ENCODE data around the gene TRAIP.
"Not testable (repeated sequence)": the region's sequence is repeated elsewhere in the genome, so short reads cannot be mapped to it uniquely, and the experiment has no call there.

The TRAIP gene

GRCh38 chr3:49839193-49839809 lies 17.1 kb downstream of the TRAIP start:
- DNase-seq (ENCODE audit: low read depth, low spot score), result peak; percentile 12
- H3K27ac ChIP-seq, result no peak overlapping the region

- no peak for DNase-seq (ENCODE audit: low read depth, low spot score)
- H3K27ac ChIP-seq, result no peak overlapping the region
These were observed 25.0 kb downstream of the TRAIP start for GRCh38 chr3:49831341-49831740.

GRCh38 chr3:49826016-49826415 lies 30.3 kb downstream of the TRAIP start:
- DNase-seq (ENCODE audit: low read depth, low spot score), result no peak
- H3K27ac ChIP-seq, result no peak overlapping the region

- not testable (repeated sequence) for DNase-seq (ENCODE audit: low read depth, low spot score); H3K27ac ChIP-seq
These were observed 33.2 kb downstream of the TRAIP start for GRCh38 chr3:49823131-49823530.

GRCh38 chr3:49813497-49814174 lies 42.7 kb downstream of the TRAIP start, which contains the start of gene UBA7:
TSS of gene UBA7 (minus strand) at chr3:49813953. CDS start at chr3:49813787, 166 bp downstream.
- DNase-seq (ENCODE audit: low read depth, low spot score), result no peak
- no peak within 1 kb of the TSS for H3K27ac ChIP-seq

GRCh38 chr3:49812916-49813496 lies 43.4 kb downstream of the TRAIP start:
- no peak overlapping the region for H3K27ac ChIP-seq
- DNase-seq (ENCODE audit: low read depth, low spot score), result no peak

GRCh38 chr3:49807431-49808114 lies 48.8 kb downstream of the TRAIP start:
- no peak for DNase-seq (ENCODE audit: low read depth, low spot score)
- no peak overlapping the region for H3K27ac ChIP-seq

- H3K27ac ChIP-seq, result no peak overlapping the region
- DNase-seq (ENCODE audit: low read depth, low spot score), result no peak
These were observed 49.5 kb downstream of the TRAIP start for GRCh38 chr3:49806850-49807249.

GRCh38 chr3:49805897-49806701 lies 50.3 kb downstream of the TRAIP start:
- H3K27ac ChIP-seq, result no peak overlapping the region

GRCh38 chr3:49805367-49805782 lies 51.0 kb downstream of the TRAIP start:
- no peak overlapping the region for H3K27ac ChIP-seq
- DNase-seq (ENCODE audit: low read depth, low spot score), result no peak

More at GRCh38 chr3:49805897-49806701, 50.3 kb downstream of the TRAIP start:
- DNase-seq (ENCODE audit: low read depth, low spot score), result no peak

GRCh38 chr3:49804141-49805041 lies 52.0 kb downstream of the TRAIP start:
- peak overlapping the region; percentile 82 for H3K27ac ChIP-seq
- no peak for DNase-seq (ENCODE audit: low read depth, low spot score)

GRCh38 chr3:49803465-49804140 lies 52.8 kb downstream of the TRAIP start:
- H3K27ac ChIP-seq, result peak overlapping the region; percentile 82
- peak; percentile 52 for DNase-seq (ENCODE audit: low read depth, low spot score)

GRCh38 chr3:49802719-49803464 lies 53.5 kb downstream of the TRAIP start, which contains the start of gene INKA1:
TSS of gene INKA1 (plus strand) at chr3:49803261. CDS start at chr3:49803393, 132 bp downstream.
- H3K27ac ChIP-seq, result peak within 1 kb of the TSS; percentile 82
- DNase-seq (ENCODE audit: low read depth, low spot score), result peak; percentile 20

GRCh38 chr3:49801160-49801559 lies 55.2 kb downstream of the TRAIP start:
- no peak overlapping the region for H3K27ac ChIP-seq
- DNase-seq (ENCODE audit: low read depth, low spot score), result no peak

GRCh38 chr3:49799761-49800160 lies 56.6 kb downstream of the TRAIP start, which contains the start of gene CDHR4:
TSS of gene CDHR4 (minus strand) at chr3:49799873. CDS start at chr3:49799812, 61 bp downstream.
- DNase-seq (ENCODE audit: low read depth, low spot score), result peak; percentile 49
- no peak within 1 kb of the TSS for H3K27ac ChIP-seq

GRCh38 chr3:49799105-49799504 lies 57.3 kb downstream of the TRAIP start:
- DNase-seq (ENCODE audit: low read depth, low spot score), result no peak
- no peak overlapping the region for H3K27ac ChIP-seq
